Measurements from ENCODE around the gene TIMM23. TPM values are rescaled to one million over a fixed set of nuclear protein-coding genes. Genes with fewer than 3 reads are reported as not detected.

TIMM23 gene
- total and polyA plus RNA-seq, 2 donors from 2014 or later: 52.0 to 107 TPM

- no peaks in the 10 kb centered on the region for H3K36me3 ChIP-seq (ENCODE audit: control insufficient read depth in 2 of 3, insufficient read depth in 3 of 3, low read length in 3 of 3)
- H3K27ac ChIP-seq (ENCODE audit: low read depth in 2 of 2, low read length in 2 of 2): no peak overlapping the region
- no peaks in the 10 kb centered on the region for H3K27me3 ChIP-seq (ENCODE audit: control insufficient read depth, insufficient read depth, low read length)
- DNase-seq (no peak), FAIRE-seq (no peak)
- H3K4me3 ChIP-seq (ENCODE audit: low read length in 3 of 3): no peak overlapping the region
- no peak overlapping the region for H3K9ac ChIP-seq (ENCODE audit: low read length in 3 of 3)
- H3K9me3 ChIP-seq (ENCODE audit: control insufficient read depth in 2 of 3, insufficient read depth in 1 of 3, low read length in 3 of 3): no peaks in the 10 kb centered on the region
- H3K4me1 ChIP-seq (ENCODE audit: control insufficient read depth in 2 of 3, insufficient read depth in 2 of 3, low read depth in 1 of 3, low read length in 3 of 3): peaks cover 13 to 31% (median 22%) of the 10 kb centered on the region in 3 donors
- TF ChIP-seq, protein P1, sequence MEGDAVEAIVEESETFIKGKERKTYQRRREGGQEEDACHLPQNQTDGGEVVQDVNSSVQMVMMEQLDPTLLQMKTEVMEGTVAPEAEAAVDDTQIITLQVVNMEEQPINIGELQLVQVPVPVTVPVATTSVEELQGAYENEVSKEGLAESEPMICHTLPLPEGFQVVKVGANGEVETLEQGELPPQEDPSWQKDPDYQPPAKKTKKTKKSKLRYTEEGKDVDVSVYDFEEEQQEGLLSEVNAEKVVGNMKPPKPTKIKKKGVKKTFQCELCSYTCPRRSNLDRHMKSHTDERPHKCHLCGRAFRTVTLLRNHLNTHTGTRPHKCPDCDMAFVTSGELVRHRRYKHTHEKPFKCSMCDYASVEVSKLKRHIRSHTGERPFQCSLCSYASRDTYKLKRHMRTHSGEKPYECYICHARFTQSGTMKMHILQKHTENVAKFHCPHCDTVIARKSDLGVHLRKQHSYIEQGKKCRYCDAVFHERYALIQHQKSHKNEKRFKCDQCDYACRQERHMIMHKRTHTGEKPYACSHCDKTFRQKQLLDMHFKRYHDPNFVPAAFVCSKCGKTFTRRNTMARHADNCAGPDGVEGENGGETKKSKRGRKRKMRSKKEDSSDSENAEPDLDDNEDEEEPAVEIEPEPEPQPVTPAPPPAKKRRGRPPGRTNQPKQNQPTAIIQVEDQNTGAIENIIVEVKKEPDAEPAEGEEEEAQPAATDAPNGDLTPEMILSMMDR (IDR thresholded peaks at IDR 0.05; ENCODE audit: borderline replicate concordance, extremely low read depth, insufficient read depth): no peak
- intact Hi-C loops (cut with DNase I): no loop called here
Observed at GRCh38 chr10:46024948-46025347, 52.7 kb downstream of the TIMM23 start.

GRCh38 chr10:46025406-46025805, 53.1 kb downstream of the TIMM23 start:
- intact Hi-C loops (cut with DNase I): no loop called here
- no peak overlapping the region for H3K9ac ChIP-seq (ENCODE audit: low read length in 3 of 3)
- TF ChIP-seq, protein P1 (IDR thresholded peaks at IDR 0.05; ENCODE audit: borderline replicate concordance, extremely low read depth, insufficient read depth): no peak
- FAIRE-seq: no peak
- H3K27me3 ChIP-seq (ENCODE audit: control insufficient read depth, insufficient read depth, low read length): no peaks in the 10 kb centered on the region
- no peaks in the 10 kb centered on the region for H3K9me3 ChIP-seq (ENCODE audit: control insufficient read depth in 2 of 3, insufficient read depth in 1 of 3, low read length in 3 of 3)
- no peaks in the 10 kb centered on the region for H3K36me3 ChIP-seq (ENCODE audit: control insufficient read depth in 2 of 3, insufficient read depth in 3 of 3, low read length in 3 of 3)
- H3K4me3 ChIP-seq (ENCODE audit: low read length in 3 of 3): no peak overlapping the region
- DNase-seq: no peak
- no peak overlapping the region for H3K27ac ChIP-seq (ENCODE audit: low read depth in 2 of 2, low read length in 2 of 2)
- H3K4me1 ChIP-seq (ENCODE audit: control insufficient read depth in 2 of 3, insufficient read depth in 2 of 3, low read depth in 1 of 3, low read length in 3 of 3): peaks cover 11 to 27% (median 18%) of the 10 kb centered on the region in 3 donors

DNA sequence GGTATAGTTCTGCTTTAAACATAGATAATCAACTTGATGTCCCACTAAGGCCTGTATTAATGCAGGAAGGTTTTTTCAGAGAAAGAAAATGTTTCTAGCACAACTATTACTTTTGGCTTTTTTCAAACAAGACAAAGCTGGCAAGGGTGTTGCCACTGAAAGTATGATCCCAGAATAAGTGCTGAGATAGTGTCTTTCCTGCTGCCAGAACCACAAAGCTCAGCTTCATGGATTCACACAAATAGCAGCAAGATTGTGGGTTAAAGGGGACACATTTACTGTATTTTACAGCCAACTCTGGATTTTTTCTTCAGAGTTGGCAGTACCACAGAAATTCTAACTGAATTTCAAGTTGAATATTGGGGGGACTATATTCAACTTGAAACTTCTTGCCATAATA, 53.8 kb downstream of the TIMM23 start:
- Histone ChIP-seq H3K9ac (ENCODE audit: low read length in 3 of 3) (no peak overlapping the region), H3K36me3 (ENCODE audit: control insufficient read depth in 2 of 3, insufficient read depth in 3 of 3, low read length in 3 of 3) (no peaks in the 10 kb centered on the region), H3K4me1 (ENCODE audit: control insufficient read depth in 2 of 3, insufficient read depth in 2 of 3, low read depth in 1 of 3, low read length in 3 of 3) (peaks cover 11 to 29% (median 18%) of the 10 kb centered on the region in 3 donors), H3K4me3 (ENCODE audit: low read length in 3 of 3) (no peak overlapping the region), H3K9me3 (ENCODE audit: control insufficient read depth in 2 of 3, insufficient read depth in 1 of 3, low read length in 3 of 3) (no peaks in the 10 kb centered on the region), H3K27ac (ENCODE audit: low read depth in 2 of 2, low read length in 2 of 2) (no peak overlapping the region), H3K27me3 (ENCODE audit: control insufficient read depth, insufficient read depth, low read length) (no peaks in the 10 kb centered on the region)
- no peak for FAIRE-seq
- DNase-seq: no peak
- intact Hi-C loops (cut with DNase I): no loop called here
- TF ChIP-seq, protein P1 (IDR thresholded peaks at IDR 0.05; ENCODE audit: borderline replicate concordance, extremely low read depth, insufficient read depth): no peak

Measured in kidney (tissue), 14 donors.